Heart right ventricle (tissue), 16 donors: ENCODE results near the gene L3MBTL1. TPM values are rescaled to one million over a fixed set of nuclear protein-coding genes. Genes with fewer than 3 reads are reported as not detected.

Experiments
- ATAC-seq, 8 donors: fragments of 200-7000 bp; cut with Tn5 transposase; one replicate each; pipeline ENCODE4 v1.9.1; 2020; ENCODE audit warnings: mild to moderate bottlenecking in 8 of 8, moderate library complexity in 8 of 8, moderate number of reproducible peaks in 1 of 8
- DNase-seq, 2 donors: peaks; one replicate each; pipeline ENCODE4 v3.0.0-alpha.2; 2020
- H3K27ac ChIP-seq, 10 donors: fragments of 200-600 bp; sonication (generic) in 2 of 10; one replicate each; pipeline versions ENCODE4 v1.5.0 to v1.8.0; 2020 to 2022; ENCODE audit warnings: mild to moderate bottlenecking in 3 of 10
- H3K27me3 ChIP-seq, 7 donors: fragments of 200-600 bp; one replicate each; pipeline ENCODE4 v1.8.0; 2021 to 2022; ENCODE audit warnings: mild to moderate bottlenecking in 2 of 7
- H3K36me3 ChIP-seq, 9 donors: fragments of 200-600 bp; sonication (generic) in 1 of 9; one replicate each; pipeline versions ENCODE4 v1.5.0 to v1.8.0; 2020 to 2022; ENCODE audit warnings: mild to moderate bottlenecking in 2 of 9
- H3K4me1 ChIP-seq, 9 donors: fragments of 200-600 bp; sonication (generic) in 1 of 9; one replicate each; pipeline versions ENCODE4 v1.5.0 to v1.8.0; 2020 to 2022; ENCODE audit warnings: mild to moderate bottlenecking in 4 of 9
- H3K4me3 ChIP-seq, 10 donors: fragments of 200-600 bp; sonication (generic) in 2 of 10; one replicate each; pipeline versions ENCODE4 v1.5.0 to v1.8.0; 2020 to 2022; ENCODE audit warnings: mild to moderate bottlenecking in 7 of 10, moderate library complexity in 2 of 10
- H3K9me3 ChIP-seq, 11 donors: fragments of 200-600 bp in 10 of 11; sonication (generic) in 2 of 11; one replicate each; pipeline versions ENCODE4 v1.5.0 to v1.8.0; 2013 to 2022; ENCODE audit warnings: mild to moderate bottlenecking in 2 of 11, control low read depth in 1 of 11, moderate library complexity in 1 of 11
- WGBS, 2 donors: extraction: QIAGEN DNeasy Blood & Tissue Kit; methylation state at CpG; one replicate each; pipeline ENCODE4 v1.1.7; 2013; ENCODE audit warnings: inconsistent platforms in 1 of 2; 5-methylcytosine and 5-hydroxymethylcytosine counted together
- intact Hi-C, 10 donors: fragments of 100-400 bp; cut with DNase I; formaldehyde crosslinking; loops; one replicate each; pipeline versions ENCODE4 v1.11.1 to v1.14.2; 2022
- polyA plus RNA-seq, 2 donors: library from polyadenylated mRNA; stranded (reverse); fragments of 200-250 nt; gene quantifications; one replicate each; pipeline ENCODE4 v1.2.3, GENCODE V29; 2013
- total RNA-seq, 10 donors: library from RNA; stranded (reverse); fragmentation: NEBNext Ultra II Directional in 3 of 10; extraction: Animal tissue kit (Norgen Biotek cat#: 25700) in 3 of 10; gene quantifications; one replicate each; pipeline versions ENCODE4 v1.2.1 to v1.2.4, GENCODE V29; 2021 to 2023
- TF ChIP-seq, protein P1 (sequence below), 9 donors: fragments of 200-600 bp; sonication (generic) in 2 of 9; IDR thresholded peaks; one replicate each; pipeline versions ENCODE4 v1.5.0 to v1.8.0; 2021 to 2022; ENCODE audit warnings: antibody characterized with exemption in 9 of 9, mild to moderate bottlenecking in 5 of 9, moderate library complexity in 1 of 9
- donor health status: Arrhythmogenic right ventricular cardiomyopathy.
- donor health status: ischemic (EF 13 %, LVEDD 7.1; RV severe dilation, severe dysfunction).
- donor health status: healthy with polysubstance abuse.
- donor health status: DM: no; HTN: yes; CAD: no.
- donor health status: DM: no; HTN: no; CAD: no.
- donor health status: ischemic (EF 25% LVEDD 6.9; RV normal size, moderate dysfunction).
- donor health status: ischemic (EF 25% LVEDD 5.7; RV mildly dilated, moderate dysfunction).
- donor health status: healthy.
- donor health status: DM: yes; HTN: yes; CAD: no.
- donor health status: Ischemic cardiomyopathy.
- donor health status: ischemic (EF 35%, LVEDD 5.7; RV mildly dilated, moderate dysfunction).
- donor health status: nonischemic (EF 11% LVEDD 7.7; RV severe dilation, severe dysfunction).
- donor health status: DM: yes; HTN: yes; CAD: no.
- donor health status: PGD.
- donor health status: ischemic (EF 29% LVEDD 5.4; RV normal size, mild dysfunction).
- donor health status: nonischemic (EF 23%, LVEDD 6.1; RV moderate dilation, normal function).

L3MBTL1 gene
- total and polyA plus RNA-seq, 12 donors, result 1.2 to 9.0 (median 4.9) TPM

DNA sequence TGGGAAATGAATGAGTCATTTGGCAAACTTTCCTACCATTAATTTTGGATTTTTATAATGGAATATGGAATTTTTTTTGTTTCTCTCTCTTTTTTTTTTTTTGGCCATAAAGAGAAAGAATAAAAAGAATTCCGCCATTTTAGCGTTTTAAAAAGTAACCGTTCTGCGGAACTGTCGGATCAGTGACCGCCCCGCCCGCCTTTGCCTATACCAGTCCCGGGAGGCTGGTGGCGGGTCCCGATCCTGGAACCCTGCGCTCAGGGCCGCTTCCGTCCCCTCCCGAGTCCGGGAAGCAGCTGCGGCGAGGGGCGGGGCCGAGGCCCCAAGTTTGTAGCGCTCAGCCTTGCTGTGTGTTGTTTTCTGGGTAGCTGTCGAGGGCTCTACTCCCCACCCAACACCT, 609 bp downstream of the L3MBTL1 start:
- Histone ChIP-seq H3K36me3 (no peaks in the 10 kb centered on the region), H3K27me3 (peaks cover 0 to 32% (median 21%) of the 10 kb centered on the region in 7 donors), H3K9me3 (no peaks in the 10 kb centered on the region), H3K4me1 (peaks cover 0 to 16% (median 9%) of the 10 kb centered on the region in 9 donors), H3K4me3 (peak overlapping the region; percentile 44 to 71 (median 64)), H3K27ac (no peak overlapping the region)
- 7 to 9% methylated on average over 22 of the region's 22 CpGs for WGBS, 2 donors
- TF ChIP-seq, protein P1, sequence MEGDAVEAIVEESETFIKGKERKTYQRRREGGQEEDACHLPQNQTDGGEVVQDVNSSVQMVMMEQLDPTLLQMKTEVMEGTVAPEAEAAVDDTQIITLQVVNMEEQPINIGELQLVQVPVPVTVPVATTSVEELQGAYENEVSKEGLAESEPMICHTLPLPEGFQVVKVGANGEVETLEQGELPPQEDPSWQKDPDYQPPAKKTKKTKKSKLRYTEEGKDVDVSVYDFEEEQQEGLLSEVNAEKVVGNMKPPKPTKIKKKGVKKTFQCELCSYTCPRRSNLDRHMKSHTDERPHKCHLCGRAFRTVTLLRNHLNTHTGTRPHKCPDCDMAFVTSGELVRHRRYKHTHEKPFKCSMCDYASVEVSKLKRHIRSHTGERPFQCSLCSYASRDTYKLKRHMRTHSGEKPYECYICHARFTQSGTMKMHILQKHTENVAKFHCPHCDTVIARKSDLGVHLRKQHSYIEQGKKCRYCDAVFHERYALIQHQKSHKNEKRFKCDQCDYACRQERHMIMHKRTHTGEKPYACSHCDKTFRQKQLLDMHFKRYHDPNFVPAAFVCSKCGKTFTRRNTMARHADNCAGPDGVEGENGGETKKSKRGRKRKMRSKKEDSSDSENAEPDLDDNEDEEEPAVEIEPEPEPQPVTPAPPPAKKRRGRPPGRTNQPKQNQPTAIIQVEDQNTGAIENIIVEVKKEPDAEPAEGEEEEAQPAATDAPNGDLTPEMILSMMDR (IDR thresholded peaks at IDR 0.05), result no peak
- intact Hi-C loops, result no loop called here
- DNase-seq, result no peak
- no peak for ATAC-seq

DNA sequence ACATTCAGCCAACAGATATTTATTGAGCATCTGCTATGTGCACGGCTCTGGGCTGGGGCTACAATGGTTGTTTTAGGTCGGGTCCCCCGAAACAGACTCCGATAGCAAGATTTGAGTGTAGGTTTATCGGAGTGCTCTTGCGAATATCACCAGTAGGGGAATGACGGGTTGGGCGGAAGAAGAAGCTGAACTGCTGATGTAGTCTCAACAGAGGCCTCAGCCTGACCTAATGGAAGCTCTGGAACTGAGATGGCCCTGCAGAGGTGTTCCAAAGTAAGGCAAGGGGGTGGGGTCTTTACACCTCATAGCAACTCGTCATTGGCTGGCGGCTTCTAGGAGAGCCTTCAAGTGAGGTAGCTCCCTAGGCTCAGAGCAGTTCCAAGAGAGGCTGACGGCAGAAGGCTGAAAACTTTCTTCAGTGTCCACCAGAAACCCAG, 1.1 kb downstream of the L3MBTL1 start:
- H3K36me3 ChIP-seq, result no peaks in the 10 kb centered on the region
- H3K27me3 ChIP-seq, result peaks cover 0 to 32% (median 21%) of the 10 kb centered on the region in 7 donors
- peaks cover 0 to 21% (median 9%) of the 10 kb centered on the region in 9 donors for H3K4me1 ChIP-seq
- no peaks in the 10 kb centered on the region for H3K9me3 ChIP-seq
- TF ChIP-seq, protein P1 (IDR thresholded peaks at IDR 0.05), result no peak
- peak overlapping the region in 2 of 10 donors; percentile 64 to 65 for H3K4me3 ChIP-seq
- intact Hi-C loops, result no loop called here
- 75 to 79% methylated on average over 11 of the region's 11 CpGs for WGBS, 2 donors
- H3K27ac ChIP-seq, result no peak overlapping the region
- DNase-seq (no peak), ATAC-seq (no peak)

DNA sequence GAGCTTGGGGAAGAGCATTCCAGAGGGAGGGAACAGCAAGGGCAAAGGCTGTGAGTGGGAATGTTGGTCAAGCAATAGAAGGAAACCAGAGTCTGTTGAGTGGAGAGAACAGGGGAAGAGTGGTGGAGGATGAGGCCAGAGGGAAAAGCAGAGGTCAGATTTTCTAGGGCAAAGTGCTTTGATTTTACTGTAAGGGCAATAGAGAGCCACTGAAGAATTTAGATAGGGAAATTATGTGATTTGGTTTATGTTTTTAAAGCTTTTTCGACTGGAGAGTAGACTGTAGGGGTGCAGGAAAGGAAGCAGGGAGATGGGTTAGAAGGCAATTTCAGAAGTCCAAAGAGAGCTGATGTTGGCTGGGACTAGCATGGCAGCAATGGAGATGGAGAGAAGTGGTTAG, 4.4 kb downstream of the L3MBTL1 start:
- TF ChIP-seq, protein P1 (IDR thresholded peaks at IDR 0.05), result no peak
- Histone ChIP-seq H3K4me1 (peaks cover 0 to 29% (median 17%) of the 10 kb centered on the region in 9 donors), H3K4me3 (no peak overlapping the region), H3K9me3 (no peaks in the 10 kb centered on the region), H3K27me3 (peaks cover 0 to 21% (median 19%) of the 10 kb centered on the region in 7 donors), H3K36me3 (no peaks in the 10 kb centered on the region), H3K27ac (no peak overlapping the region)
- 90 to 94% methylated on average over 1 of the region's 1 CpG for WGBS, 2 donors
- DNase-seq, result no peak
- intact Hi-C loops, result loop anchor here in 2 of 10 donors (5.0 to 10.0 kb wide), 2 partner anchors 55 to 57 kb away; partner anchors contain the start of gene SRSF6 (in 2 of the 2)
- no peak for ATAC-seq

DNA sequence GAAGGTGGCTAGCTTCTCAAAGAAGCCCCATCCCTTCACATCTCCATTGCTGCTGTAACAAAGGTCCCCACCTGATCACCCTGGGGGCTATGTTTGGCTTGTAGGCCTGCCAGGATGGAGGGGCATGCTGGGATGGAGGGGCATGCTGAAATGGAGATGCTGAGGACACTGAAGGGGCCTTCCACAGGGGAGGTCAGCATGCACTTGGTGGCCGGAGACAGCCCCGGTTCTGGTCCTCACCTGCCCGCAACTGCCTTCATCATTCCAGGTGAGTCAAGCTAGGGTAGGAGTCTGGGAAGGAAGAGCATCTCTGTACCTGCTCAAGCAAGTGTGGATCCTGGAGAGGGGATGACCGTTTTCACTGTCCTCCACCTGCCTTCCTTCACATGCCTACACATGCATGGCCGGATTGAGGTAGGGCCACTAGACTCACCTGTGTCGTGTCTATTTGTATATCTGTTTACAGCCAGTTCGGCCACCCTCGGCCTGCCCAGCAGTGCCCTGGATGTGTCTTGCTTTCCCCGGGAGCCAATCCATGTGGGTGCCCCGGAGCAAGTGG, 6.0 kb downstream of the L3MBTL1 start:
- DNase-seq, result no peak
- no peaks in the 10 kb centered on the region for H3K36me3 ChIP-seq
- no peak for ATAC-seq
- peak overlapping the region; percentile 16 to 73 (median 64) for H3K4me3 ChIP-seq
- no peaks in the 10 kb centered on the region for H3K9me3 ChIP-seq
- H3K4me1 ChIP-seq, result peaks cover 0 to 18% (median 8%) of the 10 kb centered on the region in 9 donors
- TF ChIP-seq, protein P1 (IDR thresholded peaks at IDR 0.05), result no peak
- 57 to 64% methylated on average over 10 of the region's 10 CpGs for WGBS, 2 donors
- H3K27me3 ChIP-seq, result peaks cover 0 to 8% (median 4%) of the 10 kb centered on the region in 7 donors
- intact Hi-C loops, result loop anchor here in 2 of 10 donors (5.0 to 10.0 kb wide), 2 partner anchors 56 to 59 kb away; partner anchors contain the start of gene SRSF6 (in 2 of the 2)
- peak overlapping the region in 7 of 10 donors; percentile 9 to 74 (median 63) for H3K27ac ChIP-seq
